ENCODE measurements around the gene MTREX.

MTREX gene

DNA sequence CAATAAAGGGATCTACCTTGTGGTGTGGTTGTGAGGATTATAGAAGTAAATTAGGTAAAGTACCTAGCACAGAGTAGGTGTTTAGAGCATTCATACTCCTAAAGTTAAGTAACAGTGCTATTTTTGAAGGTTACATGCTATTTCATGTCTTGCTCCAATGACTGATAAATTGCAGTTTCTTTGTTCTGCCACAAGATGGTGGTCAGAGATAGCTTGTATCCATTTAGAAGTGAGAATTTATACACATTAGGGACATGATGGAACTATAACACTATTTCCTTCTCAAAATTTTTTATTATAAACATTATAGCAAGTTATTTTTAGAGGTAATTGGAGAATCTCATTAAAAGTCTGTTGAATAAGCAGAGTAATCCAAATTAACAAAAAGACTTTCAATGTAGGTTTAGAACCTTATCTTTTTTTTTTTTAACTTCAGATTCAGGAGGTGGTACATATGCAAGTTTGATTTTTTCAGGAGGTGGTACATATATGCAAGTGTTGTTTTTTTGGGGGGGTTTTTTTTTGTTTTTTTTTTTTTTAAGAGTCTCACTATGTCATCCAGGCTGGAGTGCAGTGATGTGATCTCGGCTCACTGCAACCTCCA is 17.1 kb downstream of the MTREX start:
- no peak for DNase-seq (ENCODE audit: low read depth in 3 of 3, low spot score in 1 of 3)

- DNase-seq (ENCODE audit: low read depth in 3 of 3, low spot score in 1 of 3): no peak
Measured at GRCh38 chr5:55325621-55326020, 17.8 kb downstream of the MTREX start.

GRCh38 chr5:55327281-55327680 is 19.5 kb downstream of the MTREX start:
- no peak for DNase-seq (ENCODE audit: low read depth in 3 of 3, low spot score in 1 of 3)

DNA sequence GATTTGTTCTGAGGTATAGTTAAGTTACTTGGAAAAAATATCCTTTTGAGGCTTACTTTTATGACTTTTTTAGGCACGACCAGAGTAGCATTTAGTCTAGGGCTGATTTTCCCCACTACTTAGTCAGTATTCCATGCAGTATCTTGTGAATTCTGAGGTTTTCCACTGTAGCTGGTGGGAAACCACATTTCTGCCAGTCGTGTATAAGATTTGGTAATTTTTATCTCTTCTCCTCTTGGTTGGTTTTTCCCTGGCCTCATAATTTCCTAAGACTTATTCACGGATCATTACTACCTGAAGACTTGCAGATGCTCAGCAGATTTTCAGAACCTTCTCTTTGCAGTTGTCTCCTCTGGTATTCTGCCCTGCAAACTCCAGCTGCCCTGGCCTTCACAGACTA is 23.5 kb downstream of the MTREX start:
- DNase-seq (ENCODE audit: low read depth in 3 of 3, low spot score in 1 of 3): no peak

- DNase-seq (ENCODE audit: low read depth in 3 of 3, low spot score in 1 of 3): no peak
Measured at GRCh38 chr5:55333017-55333416, 25.2 kb downstream of the MTREX start.

GRCh38 chr5:55333811-55334210 is 26.0 kb downstream of the MTREX start:
- no peak for DNase-seq (ENCODE audit: low read depth in 3 of 3, low spot score in 1 of 3)

- DNase-seq (ENCODE audit: low read depth in 3 of 3, low spot score in 1 of 3): no peak
Measured at GRCh38 chr5:55338092-55338613, 30.4 kb downstream of the MTREX start.

GRCh38 chr5:55338810-55339243 is 31.0 kb downstream of the MTREX start:
- DNase-seq (ENCODE audit: low read depth in 3 of 3, low spot score in 1 of 3): peak in 1 of 3 donors; percentile 10

- DNase-seq (ENCODE audit: low read depth in 3 of 3, low spot score in 1 of 3): no peak
Measured at GRCh38 chr5:55343107-55343506, 35.3 kb downstream of the MTREX start.

GRCh38 chr5:55343609-55344008 is 35.8 kb downstream of the MTREX start:
- no peak for DNase-seq (ENCODE audit: low read depth in 3 of 3, low spot score in 1 of 3)

DNA sequence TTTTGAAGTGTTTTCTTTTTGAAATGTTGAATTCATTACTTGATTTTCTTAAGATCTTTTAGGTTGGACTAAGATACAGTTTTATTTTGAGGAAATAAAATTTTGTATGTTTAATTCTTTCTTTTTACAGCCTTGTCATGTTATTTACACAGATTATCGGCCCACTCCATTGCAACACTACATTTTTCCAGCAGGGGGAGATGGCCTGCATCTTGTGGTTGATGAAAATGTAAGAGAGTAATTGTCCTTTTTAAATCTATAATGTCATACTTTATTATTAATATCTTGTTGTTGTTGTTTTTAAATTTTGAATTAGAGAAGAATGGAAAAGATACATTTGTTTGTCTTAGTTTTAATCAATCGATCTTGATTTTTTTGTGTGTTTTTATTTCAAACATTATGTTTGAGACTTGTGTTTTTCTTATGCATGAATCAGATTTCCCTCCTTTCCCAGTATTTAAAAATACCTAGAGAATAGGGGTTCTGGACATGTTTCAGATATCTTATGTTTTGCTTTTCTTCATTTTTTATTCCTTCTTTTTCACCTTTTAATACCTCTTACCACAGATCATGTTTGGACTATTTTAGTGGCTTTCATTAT is 36.7 kb downstream of the MTREX start:
- peak; percentile 7 to 49 (median 18) for DNase-seq (ENCODE audit: low read depth in 3 of 3, low spot score in 1 of 3)

DNA sequence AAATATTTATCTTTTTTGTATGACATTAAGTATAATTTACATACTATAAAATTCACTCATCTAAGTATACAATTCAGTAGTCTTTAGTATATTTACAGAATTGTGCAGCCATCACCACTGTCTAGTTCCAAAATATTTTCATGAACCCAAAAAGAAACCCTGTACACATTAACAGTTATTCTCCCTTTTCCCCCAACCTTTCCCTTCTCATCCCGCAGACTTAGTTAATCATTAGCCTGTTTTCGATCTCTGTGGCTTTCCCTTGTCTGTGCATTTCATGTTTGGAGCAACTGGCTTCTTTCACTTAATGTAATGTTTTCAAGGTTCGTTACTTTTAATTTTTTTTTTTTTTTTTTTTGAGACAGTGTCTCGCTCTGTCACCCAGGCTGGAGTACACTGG is 37.5 kb downstream of the MTREX start:
- DNase-seq (ENCODE audit: low read depth in 3 of 3, low spot score in 1 of 3): no peak

GRCh38 chr5:55347786-55348185 is 40.0 kb downstream of the MTREX start:
- DNase-seq (ENCODE audit: low read depth in 3 of 3, low spot score in 1 of 3): no peak

GRCh38 chr5:55350754-55351153 is 43.0 kb downstream of the MTREX start:
- DNase-seq (ENCODE audit: low read depth in 3 of 3, low spot score in 1 of 3): no peak

DNA sequence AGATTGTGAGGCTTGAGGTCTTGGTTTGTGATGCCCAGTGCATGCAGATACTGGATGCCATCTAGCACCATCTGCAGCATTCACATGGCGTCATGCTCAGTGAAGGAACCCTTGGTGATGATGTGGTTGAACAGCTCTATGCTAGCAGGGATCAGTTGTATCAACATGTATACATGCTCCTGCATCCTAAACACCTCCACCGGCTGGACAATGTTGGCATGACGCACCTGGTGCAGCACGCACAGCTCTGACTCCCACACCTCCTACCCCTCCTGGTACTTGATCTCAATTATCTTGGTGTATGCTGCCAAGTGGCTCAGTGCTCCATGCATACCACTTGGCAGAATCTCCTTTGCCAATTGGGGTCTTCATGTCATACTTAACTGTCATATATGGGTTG is 49.1 kb downstream of the MTREX start:
- no peak for DNase-seq (ENCODE audit: low read depth in 3 of 3, low spot score in 1 of 3)

DNA sequence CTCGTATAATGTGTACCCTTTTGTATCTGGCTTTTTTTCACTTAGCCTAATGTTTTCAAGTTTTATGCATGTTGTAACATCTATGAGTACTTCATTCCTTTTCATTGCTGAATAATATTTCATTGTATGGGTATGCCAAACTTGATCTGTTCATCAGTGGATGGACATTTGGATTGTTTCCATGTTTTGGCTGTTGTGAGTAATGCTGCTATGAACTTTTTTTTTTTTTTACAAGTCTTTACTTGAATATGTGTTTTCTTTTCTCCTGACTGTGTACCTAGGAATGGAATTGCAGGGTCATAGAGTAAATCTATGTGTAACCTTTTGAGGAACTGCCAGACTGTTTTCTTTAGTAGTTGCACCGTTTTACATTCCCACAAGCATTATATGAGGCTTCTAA is 52.4 kb downstream of the MTREX start:
- DNase-seq (ENCODE audit: low read depth in 3 of 3, low spot score in 1 of 3): no peak

- DNase-seq (ENCODE audit: low read depth in 3 of 3, low spot score in 1 of 3): no peak
Measured at GRCh38 chr5:55363856-55364255, 56.1 kb downstream of the MTREX start.

GRCh38 chr5:55364537-55365055 is 56.8 kb downstream of the MTREX start:
- no peak for DNase-seq (ENCODE audit: low read depth in 3 of 3, low spot score in 1 of 3)

DNA sequence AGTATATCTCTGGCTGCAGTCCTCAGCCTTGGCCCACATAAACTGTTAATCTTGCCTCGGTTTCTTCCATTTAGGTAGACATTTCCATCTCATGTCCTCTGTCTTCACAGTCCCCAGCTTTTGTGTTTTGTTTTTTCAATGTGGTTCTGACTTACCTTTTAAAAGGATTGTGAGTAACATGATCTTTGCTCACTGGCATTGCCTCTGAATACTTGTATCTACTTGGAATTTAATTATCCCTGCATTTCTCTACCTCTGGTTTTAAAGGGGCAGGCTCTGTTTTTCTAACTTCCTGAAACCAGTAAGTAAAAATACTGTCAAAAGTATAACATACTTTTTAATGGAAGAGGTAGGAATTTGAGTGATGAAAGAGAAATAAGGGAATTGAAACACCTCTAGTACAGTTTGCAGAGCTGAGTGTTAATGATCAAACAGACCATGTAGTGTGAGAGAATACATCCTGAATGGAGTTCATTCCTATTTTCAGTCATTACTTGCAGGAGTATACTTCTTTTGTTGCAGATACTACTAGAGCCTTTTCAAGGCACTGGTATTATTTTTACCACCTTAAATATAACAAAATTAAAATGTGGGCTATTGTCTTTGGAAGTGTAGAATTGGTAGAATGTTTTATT is 62.6 kb downstream of the MTREX start:
- no peak for DNase-seq (ENCODE audit: low read depth in 3 of 3, low spot score in 1 of 3)

GRCh38 chr5:55371145-55371544 is 63.4 kb downstream of the MTREX start:
- no peak for DNase-seq (ENCODE audit: low read depth in 3 of 3, low spot score in 1 of 3)

GRCh38 chr5:55372130-55372925 is 64.5 kb downstream of the MTREX start:
- DNase-seq (ENCODE audit: low read depth in 3 of 3, low spot score in 1 of 3): no peak

Measured in stimulated activated CD4-positive, alpha-beta T cell treated with anti-CD3 and anti-CD28 coated beads, TNF-alpha, amount 100 ng/mL, for 1 hour (primary cell).